ENCODE results near the gene SCFD2. TPM values are rescaled to one million over a fixed set of nuclear protein-coding genes. Genes with fewer than 3 reads are reported as not detected.

Gene SCFD2
- polyA plus RNA-seq, 2 donors: 4.8 to 8.2 TPM

DNA sequence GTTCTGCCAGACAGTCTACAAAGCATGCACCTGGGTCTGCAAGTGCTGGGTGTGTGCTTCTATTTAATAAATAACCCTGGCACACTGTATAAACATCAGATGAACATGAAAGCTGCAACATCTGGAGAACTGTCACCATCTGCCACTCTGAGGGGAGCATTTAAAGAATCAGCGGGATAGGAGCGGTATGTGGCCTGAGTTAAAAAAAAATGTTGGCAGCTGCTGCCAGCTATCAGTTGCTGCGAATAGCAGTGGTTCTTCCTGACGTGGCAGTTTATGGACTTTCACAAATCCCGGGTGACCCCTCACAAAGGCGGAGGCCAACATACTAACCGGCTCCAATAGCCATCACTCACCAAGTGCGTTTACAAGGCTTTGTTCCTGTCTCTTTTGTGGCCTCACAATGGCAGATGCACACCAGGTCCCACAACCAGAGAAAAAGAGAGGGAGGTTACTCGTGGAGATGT is 408.6 kb downstream of the SCFD2 start:
- Histone ChIP-seq H3K27ac (ENCODE audit: low read depth in 2 of 2, low read length in 1 of 2) (no peak overlapping the region), H3K36me3 (ENCODE audit: control insufficient read depth in 2 of 2, insufficient read depth in 2 of 2, low read length in 1 of 2) (no peaks in the 10 kb centered on the region), H3K4me1 (ENCODE audit: control insufficient read depth in 2 of 2, insufficient read depth in 2 of 2, low read length in 1 of 2) (peaks cover 2% of the 10 kb centered on the region in 2 donors), H3K9me3 (ENCODE audit: control insufficient read depth in 2 of 2, insufficient read depth in 1 of 2, low read depth in 1 of 2, low read length in 1 of 2) (no peaks in the 10 kb centered on the region), H3K4me3 (ENCODE audit: low read depth in 1 of 2, low read length in 2 of 2) (no peak overlapping the region), H3K27me3 (ENCODE audit: control insufficient read depth in 1 of 2, insufficient read depth in 2 of 2, low read length in 2 of 2) (no peaks in the 10 kb centered on the region)
- 52 to 62% methylated on average over 9 of the region's 9 CpGs for WGBS, 2 donors

DNA sequence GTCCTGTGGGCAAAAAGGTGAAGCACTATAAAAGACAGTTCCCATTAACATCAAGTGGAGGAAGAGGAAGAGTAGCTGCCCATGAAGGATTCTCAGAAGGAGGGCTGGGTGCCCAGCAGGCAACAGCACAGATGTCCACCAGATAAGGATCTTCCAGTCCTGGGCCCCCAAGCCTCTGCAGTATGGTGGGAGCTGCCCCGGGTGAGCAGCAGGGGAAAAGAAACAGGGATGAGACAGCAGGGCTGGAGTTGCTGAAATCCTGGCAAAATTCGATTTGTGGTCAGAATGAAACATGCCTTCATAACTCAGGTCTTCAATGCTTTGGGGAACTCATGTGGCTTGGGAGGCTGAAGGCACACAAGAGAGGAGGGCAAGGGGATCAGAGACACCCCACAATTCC is 409.2 kb downstream of the SCFD2 start:
- no peaks in the 10 kb centered on the region for H3K27me3 ChIP-seq (ENCODE audit: control insufficient read depth in 1 of 2, insufficient read depth in 2 of 2, low read length in 2 of 2)
- H3K4me3 ChIP-seq (ENCODE audit: low read depth in 1 of 2, low read length in 2 of 2): no peak overlapping the region
- H3K36me3 ChIP-seq (ENCODE audit: control insufficient read depth in 2 of 2, insufficient read depth in 2 of 2, low read length in 1 of 2): no peaks in the 10 kb centered on the region
- peaks cover 2% of the 10 kb centered on the region in 2 donors for H3K4me1 ChIP-seq (ENCODE audit: control insufficient read depth in 2 of 2, insufficient read depth in 2 of 2, low read length in 1 of 2)
- WGBS, 2 donors: 82 to 83% methylated on average over 2 of the region's 2 CpGs
- no peaks in the 10 kb centered on the region for H3K9me3 ChIP-seq (ENCODE audit: control insufficient read depth in 2 of 2, insufficient read depth in 1 of 2, low read depth in 1 of 2, low read length in 1 of 2)
- H3K27ac ChIP-seq (ENCODE audit: low read depth in 2 of 2, low read length in 1 of 2): no peak overlapping the region

DNA sequence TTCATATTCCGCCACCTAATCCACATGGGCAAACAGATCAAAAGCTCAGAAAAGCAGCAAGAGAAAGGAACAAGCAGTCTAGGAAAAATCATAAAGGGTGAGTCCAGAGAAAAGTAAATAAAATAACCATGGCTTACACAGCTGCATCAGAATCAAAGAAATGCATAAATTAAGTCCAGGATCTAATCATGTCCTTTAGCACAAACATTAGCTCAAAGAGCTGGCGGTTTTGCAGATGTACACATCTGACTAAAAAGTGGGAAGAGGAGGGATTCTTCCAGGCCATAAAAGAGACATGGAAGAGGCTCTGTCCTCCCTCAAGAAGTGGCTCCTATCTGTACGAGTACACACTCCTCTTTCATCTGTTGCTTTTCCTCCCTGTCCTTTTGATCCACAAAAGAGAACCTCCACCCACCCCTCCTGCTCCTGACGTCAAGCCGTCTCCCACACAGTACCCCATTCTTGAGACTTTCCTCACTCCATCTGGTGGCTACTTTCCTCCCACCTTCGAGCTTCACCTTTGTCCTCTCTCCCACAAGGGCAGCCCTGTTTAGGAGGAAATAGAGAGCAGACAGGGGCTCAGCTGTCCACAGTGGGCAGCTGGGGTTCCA is 411.2 kb downstream of the SCFD2 start:
- 74 to 89% methylated on average over 6 of the region's 6 CpGs for WGBS, 2 donors

DNA sequence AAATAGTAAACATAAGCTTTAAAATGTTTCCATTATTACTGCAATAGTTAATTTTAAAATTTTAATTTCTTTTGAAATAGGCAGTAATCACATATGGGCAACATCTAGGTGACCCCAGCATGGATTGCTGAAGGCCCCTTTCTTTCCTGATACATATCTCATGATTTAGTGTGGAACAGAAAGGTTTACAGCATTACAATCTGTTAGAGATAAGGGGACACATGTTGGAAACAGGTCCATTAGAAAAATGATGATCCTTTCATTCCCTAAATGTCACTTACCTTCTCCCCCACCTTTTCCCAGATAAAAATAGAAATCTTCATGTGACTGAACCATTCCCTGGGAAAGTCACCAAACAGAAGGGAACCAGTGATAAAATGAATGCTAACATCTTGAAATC is 413.3 kb downstream of the SCFD2 start:
- Histone ChIP-seq H3K27ac (ENCODE audit: low read depth in 2 of 2, low read length in 1 of 2) (no peak overlapping the region), H3K27me3 (ENCODE audit: control insufficient read depth in 1 of 2, insufficient read depth in 2 of 2, low read length in 2 of 2) (no peaks in the 10 kb centered on the region), H3K4me3 (ENCODE audit: low read depth in 1 of 2, low read length in 2 of 2) (no peak overlapping the region), H3K36me3 (ENCODE audit: control insufficient read depth in 2 of 2, insufficient read depth in 2 of 2, low read length in 1 of 2) (no peaks in the 10 kb centered on the region), H3K4me1 (ENCODE audit: control insufficient read depth in 2 of 2, insufficient read depth in 2 of 2, low read length in 1 of 2) (peaks cover 0 to 2% of the 10 kb centered on the region in 2 donors), H3K9me3 (ENCODE audit: control insufficient read depth in 2 of 2, insufficient read depth in 1 of 2, low read depth in 1 of 2, low read length in 1 of 2) (no peaks in the 10 kb centered on the region)

More for the DNA sequence above, 411.2 kb downstream of the SCFD2 start:
- Histone ChIP-seq H3K4me1 (ENCODE audit: control insufficient read depth in 2 of 2, insufficient read depth in 2 of 2, low read length in 1 of 2) (peaks cover 2% of the 10 kb centered on the region in 2 donors), H3K36me3 (ENCODE audit: control insufficient read depth in 2 of 2, insufficient read depth in 2 of 2, low read length in 1 of 2) (no peaks in the 10 kb centered on the region), H3K27me3 (ENCODE audit: control insufficient read depth in 1 of 2, insufficient read depth in 2 of 2, low read length in 2 of 2) (no peaks in the 10 kb centered on the region), H3K27ac (ENCODE audit: low read depth in 2 of 2, low read length in 1 of 2) (no peak overlapping the region), H3K4me3 (ENCODE audit: low read depth in 1 of 2, low read length in 2 of 2) (no peak overlapping the region), H3K9me3 (ENCODE audit: control insufficient read depth in 2 of 2, insufficient read depth in 1 of 2, low read depth in 1 of 2, low read length in 1 of 2) (no peaks in the 10 kb centered on the region)

DNA sequence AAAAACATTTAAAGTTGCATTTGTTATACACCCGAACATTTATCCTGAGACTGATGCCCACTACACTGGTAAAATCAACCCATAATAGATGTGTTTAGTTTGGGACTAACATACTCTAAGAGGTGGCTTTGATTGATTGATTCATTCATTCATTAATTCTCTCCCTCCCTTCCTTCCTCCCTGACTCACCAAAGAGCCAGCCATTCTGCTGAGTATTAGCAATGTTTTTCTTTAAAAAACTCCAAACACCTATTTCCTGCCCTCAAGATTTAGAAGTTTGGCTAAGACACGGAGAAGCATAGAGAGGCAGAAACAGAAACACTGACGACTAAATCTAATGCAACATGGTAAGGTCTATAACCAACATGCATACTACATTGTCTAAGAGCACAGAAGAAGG is 414.8 kb downstream of the SCFD2 start:
- H3K9me3 ChIP-seq (ENCODE audit: control insufficient read depth in 2 of 2, insufficient read depth in 1 of 2, low read depth in 1 of 2, low read length in 1 of 2): no peaks in the 10 kb centered on the region
- no peaks in the 10 kb centered on the region for H3K4me1 ChIP-seq (ENCODE audit: control insufficient read depth in 2 of 2, insufficient read depth in 2 of 2, low read length in 1 of 2)
- no peak overlapping the region for H3K27ac ChIP-seq (ENCODE audit: low read depth in 2 of 2, low read length in 1 of 2)
- no peaks in the 10 kb centered on the region for H3K27me3 ChIP-seq (ENCODE audit: control insufficient read depth in 1 of 2, insufficient read depth in 2 of 2, low read length in 2 of 2)
- 92 to 95% methylated on average over 3 of the region's 3 CpGs for WGBS, 2 donors
- no peaks in the 10 kb centered on the region for H3K36me3 ChIP-seq (ENCODE audit: control insufficient read depth in 2 of 2, insufficient read depth in 2 of 2, low read length in 1 of 2)
- no peak overlapping the region for H3K4me3 ChIP-seq (ENCODE audit: low read depth in 1 of 2, low read length in 2 of 2)

DNA sequence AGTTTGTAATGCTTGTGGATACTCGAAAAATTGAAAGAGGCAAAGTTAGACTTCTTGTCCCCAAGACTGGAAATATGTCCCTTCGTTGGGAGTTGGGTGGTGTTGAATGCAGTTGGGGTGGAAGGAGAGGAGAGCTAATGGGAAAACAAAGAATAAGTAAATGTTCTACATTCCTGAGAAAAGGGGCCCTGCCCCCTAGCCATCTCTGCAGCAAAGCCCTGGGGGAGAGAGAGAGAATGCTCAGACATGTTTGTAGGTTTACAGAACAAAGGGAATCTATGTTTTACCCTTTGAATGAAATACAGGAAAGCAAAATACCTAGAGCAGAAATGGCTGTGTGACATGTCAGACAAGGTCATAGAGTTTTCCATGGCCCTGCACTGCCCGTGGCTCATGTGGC is 415.6 kb downstream of the SCFD2 start:
- H3K4me1 ChIP-seq (ENCODE audit: control insufficient read depth in 2 of 2, insufficient read depth in 2 of 2, low read length in 1 of 2): no peaks in the 10 kb centered on the region
- no peaks in the 10 kb centered on the region for H3K36me3 ChIP-seq (ENCODE audit: control insufficient read depth in 2 of 2, insufficient read depth in 2 of 2, low read length in 1 of 2)
- H3K27ac ChIP-seq (ENCODE audit: low read depth in 2 of 2, low read length in 1 of 2): no peak overlapping the region
- 89 to 95% methylated on average over 3 of the region's 3 CpGs for WGBS, 2 donors
- H3K4me3 ChIP-seq (ENCODE audit: low read depth in 1 of 2, low read length in 2 of 2): no peak overlapping the region
- no peaks in the 10 kb centered on the region for H3K27me3 ChIP-seq (ENCODE audit: control insufficient read depth in 1 of 2, insufficient read depth in 2 of 2, low read length in 2 of 2)
- no peaks in the 10 kb centered on the region for H3K9me3 ChIP-seq (ENCODE audit: control insufficient read depth in 2 of 2, insufficient read depth in 1 of 2, low read depth in 1 of 2, low read length in 1 of 2)

DNA sequence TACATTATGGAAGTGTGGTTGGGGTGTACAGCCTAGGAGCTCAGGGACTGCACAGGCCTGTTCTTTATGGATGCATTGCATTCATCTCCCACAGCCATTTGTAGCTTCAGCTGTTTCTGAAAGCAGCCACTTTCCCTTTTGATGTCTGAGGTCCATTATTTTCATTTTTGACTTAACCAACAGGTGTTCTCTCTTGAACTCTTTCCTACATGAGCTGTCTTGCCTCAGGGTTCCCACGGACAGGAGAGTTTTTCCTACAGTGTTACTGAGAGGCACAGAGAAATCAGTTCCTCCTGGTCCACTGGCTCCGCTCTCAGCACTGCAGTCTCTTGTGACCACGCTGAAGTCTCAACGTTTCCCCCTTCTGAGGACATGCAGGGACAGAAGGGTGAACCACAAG is 416.5 kb downstream of the SCFD2 start:
- H3K4me3 ChIP-seq (ENCODE audit: low read depth in 1 of 2, low read length in 2 of 2): no peak overlapping the region
- 78 to 83% methylated on average over 4 of the region's 4 CpGs for WGBS, 2 donors
- H3K4me1 ChIP-seq (ENCODE audit: control insufficient read depth in 2 of 2, insufficient read depth in 2 of 2, low read length in 1 of 2): no peaks in the 10 kb centered on the region
- H3K27me3 ChIP-seq (ENCODE audit: control insufficient read depth in 1 of 2, insufficient read depth in 2 of 2, low read length in 2 of 2): no peaks in the 10 kb centered on the region
- H3K27ac ChIP-seq (ENCODE audit: low read depth in 2 of 2, low read length in 1 of 2): no peak overlapping the region
- no peaks in the 10 kb centered on the region for H3K9me3 ChIP-seq (ENCODE audit: control insufficient read depth in 2 of 2, insufficient read depth in 1 of 2, low read depth in 1 of 2, low read length in 1 of 2)
- no peaks in the 10 kb centered on the region for H3K36me3 ChIP-seq (ENCODE audit: control insufficient read depth in 2 of 2, insufficient read depth in 2 of 2, low read length in 1 of 2)

DNA sequence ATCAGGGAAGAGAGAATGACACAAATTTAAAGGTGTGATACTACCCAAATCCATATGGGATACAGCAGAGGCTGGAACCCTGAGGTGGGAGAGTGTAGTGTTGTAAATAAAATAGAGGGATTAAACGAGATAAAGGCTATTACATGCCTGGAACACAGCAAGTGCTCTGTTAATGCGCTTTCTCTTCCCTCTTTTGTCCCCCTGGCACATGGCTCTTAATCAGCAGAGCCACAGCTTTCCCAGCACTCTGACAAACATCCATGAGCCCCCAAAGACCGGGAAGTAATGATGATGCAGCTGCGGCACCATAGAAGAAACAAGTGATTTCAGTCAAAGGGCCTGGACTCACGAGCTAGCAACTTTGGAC is 417.8 kb downstream of the SCFD2 start:
- Histone ChIP-seq H3K27ac (ENCODE audit: low read depth in 2 of 2, low read length in 1 of 2) (no peak overlapping the region), H3K4me1 (ENCODE audit: control insufficient read depth in 2 of 2, insufficient read depth in 2 of 2, low read length in 1 of 2) (no peaks in the 10 kb centered on the region), H3K4me3 (ENCODE audit: low read depth in 1 of 2, low read length in 2 of 2) (no peak overlapping the region), H3K9me3 (ENCODE audit: control insufficient read depth in 2 of 2, insufficient read depth in 1 of 2, low read depth in 1 of 2, low read length in 1 of 2) (no peaks in the 10 kb centered on the region), H3K36me3 (ENCODE audit: control insufficient read depth in 2 of 2, insufficient read depth in 2 of 2, low read length in 1 of 2) (no peaks in the 10 kb centered on the region), H3K27me3 (ENCODE audit: control insufficient read depth in 1 of 2, insufficient read depth in 2 of 2, low read length in 2 of 2) (no peaks in the 10 kb centered on the region)
- WGBS, 2 donors: 89% methylated on average over 5 of the region's 5 CpGs

DNA sequence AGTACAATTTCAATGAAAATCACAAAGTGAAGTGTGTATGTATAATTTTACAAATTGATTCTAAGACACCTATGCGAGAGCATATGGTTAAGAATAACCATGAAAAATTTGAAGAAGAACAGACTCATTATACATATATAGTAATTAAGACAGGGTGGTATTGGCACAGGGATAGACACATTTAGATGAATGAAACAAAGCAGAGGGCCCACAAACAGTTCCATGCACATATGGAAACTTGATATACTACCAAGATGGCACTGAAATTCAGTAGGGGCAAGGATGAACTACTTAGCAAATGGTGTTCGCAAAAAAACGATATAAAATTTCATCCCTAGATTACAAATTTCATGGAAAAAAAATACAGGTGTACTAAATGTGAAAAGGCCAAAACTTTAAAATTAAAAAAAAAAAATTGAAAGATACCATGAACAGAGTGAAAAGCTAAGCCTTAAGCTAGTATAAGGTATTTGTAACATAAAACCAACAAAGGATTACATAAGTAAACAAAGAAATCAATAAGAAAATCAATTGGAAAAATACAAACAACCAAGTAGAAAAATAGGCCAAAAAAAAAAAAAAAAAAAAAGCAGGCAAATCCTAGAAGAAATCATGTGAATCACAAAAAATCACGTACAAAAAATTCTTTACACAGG is 418.3 kb downstream of the SCFD2 start:
- WGBS, 2 donors: 89 to 95% methylated on average over 4 of the region's 4 CpGs
- Histone ChIP-seq H3K9me3 (ENCODE audit: control insufficient read depth in 2 of 2, insufficient read depth in 1 of 2, low read depth in 1 of 2, low read length in 1 of 2) (no peaks in the 10 kb centered on the region), H3K27me3 (ENCODE audit: control insufficient read depth in 1 of 2, insufficient read depth in 2 of 2, low read length in 2 of 2) (no peaks in the 10 kb centered on the region), H3K4me1 (ENCODE audit: control insufficient read depth in 2 of 2, insufficient read depth in 2 of 2, low read length in 1 of 2) (no peaks in the 10 kb centered on the region), H3K4me3 (ENCODE audit: low read depth in 1 of 2, low read length in 2 of 2) (no peak overlapping the region), H3K36me3 (ENCODE audit: control insufficient read depth in 2 of 2, insufficient read depth in 2 of 2, low read length in 1 of 2) (no peaks in the 10 kb centered on the region), H3K27ac (ENCODE audit: low read depth in 2 of 2, low read length in 1 of 2) (no peak overlapping the region)

DNA sequence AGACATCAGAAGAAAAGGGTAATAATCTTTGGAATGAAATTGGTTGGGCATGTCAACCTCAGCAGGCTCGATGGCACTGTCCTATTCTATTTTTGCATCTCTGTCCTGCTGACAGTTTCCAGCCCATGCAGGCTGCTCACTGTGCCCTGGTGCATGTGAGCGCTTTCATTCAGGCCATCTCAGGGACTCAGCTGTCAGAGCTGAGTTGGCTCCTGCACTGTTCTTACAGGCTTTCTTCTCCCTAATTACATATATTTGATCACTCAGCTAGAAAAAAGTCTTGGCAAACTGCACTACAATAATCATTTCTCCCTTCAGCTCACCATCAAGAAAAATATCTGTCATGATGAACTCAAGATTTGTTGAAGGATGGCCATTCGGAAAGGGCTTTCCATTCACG is 419.0 kb downstream of the SCFD2 start:
- no peak overlapping the region for H3K27ac ChIP-seq (ENCODE audit: low read depth in 2 of 2, low read length in 1 of 2)
- no peaks in the 10 kb centered on the region for H3K36me3 ChIP-seq (ENCODE audit: control insufficient read depth in 2 of 2, insufficient read depth in 2 of 2, low read length in 1 of 2)
- no peaks in the 10 kb centered on the region for H3K27me3 ChIP-seq (ENCODE audit: control insufficient read depth in 1 of 2, insufficient read depth in 2 of 2, low read length in 2 of 2)
- H3K4me3 ChIP-seq (ENCODE audit: low read depth in 1 of 2, low read length in 2 of 2): no peak overlapping the region
- WGBS, 2 donors: 85 to 92% methylated on average over 4 of the region's 4 CpGs
- no peaks in the 10 kb centered on the region for H3K4me1 ChIP-seq (ENCODE audit: control insufficient read depth in 2 of 2, insufficient read depth in 2 of 2, low read length in 1 of 2)
- no peaks in the 10 kb centered on the region for H3K9me3 ChIP-seq (ENCODE audit: control insufficient read depth in 2 of 2, insufficient read depth in 1 of 2, low read depth in 1 of 2, low read length in 1 of 2)

All from esophagus (tissue), 2 donors.